ENCODE data around the gene UMODL1. TPM values are rescaled to one million over a fixed set of nuclear protein-coding genes. Genes with fewer than 3 reads are reported as not detected.

UMODL1 gene
- total and polyA plus RNA-seq, 2 of the 13 experiments (the other 11 are each of a cell fraction or from before 2014, with no cell fraction given) = not detected

GRCh38 chr21:42027822-42028765 lies 43.0 kb upstream of the UMODL1 start:
- no peak for TF ChIP-seq ZNF263 (CRISPR knock-in tag; IDR thresholded peaks at IDR 0.05)
- TF ChIP-seq ZNF264 (CRISPR knock-in tag; IDR thresholded peaks at IDR 0.05) = no peak
- no peak for TF ChIP-seq CERS6 (CRISPR knock-in tag; IDR thresholded peaks at IDR 0.05)
- no peak for TF ChIP-seq HOXA5 (CRISPR knock-in tag; IDR thresholded peaks at IDR 0.05)
- TF ChIP-seq ARNTL (CRISPR knock-in tag; IDR thresholded peaks at IDR 0.05) = no peak
- no peak for TF ChIP-seq FOSL1 (CRISPR knock-in tag; IDR thresholded peaks at IDR 0.05; ENCODE audit: borderline replicate concordance)
- no peak for TF ChIP-seq PAWR (CRISPR knock-in tag; IDR thresholded peaks at IDR 0.05; ENCODE audit: borderline replicate concordance)
- no peak for TF ChIP-seq ZNF674 (CRISPR knock-in tag; IDR thresholded peaks at IDR 0.05; ENCODE audit: low read depth)
- no peak for TF ChIP-seq ZNF296 (CRISPR knock-in tag; conservative IDR thresholded peaks at IDR 0.05)
- TF ChIP-seq NFE2L1 (CRISPR knock-in tag; IDR thresholded peaks at IDR 0.05; ENCODE audit: borderline replicate concordance) = no peak
- TF ChIP-seq MYC (CRISPR knock-in tag; IDR thresholded peaks at IDR 0.05; ENCODE audit: borderline replicate concordance) = no peak
- no peak for TF ChIP-seq KMT2A (CRISPR knock-in tag; IDR thresholded peaks at IDR 0.05)
- Histone ChIP-seq H3K4me1 (ENCODE audit: insufficient read depth, low read length) (no peaks in the 10 kb centered on the region), H3K27me3 (ENCODE audit: control insufficient read depth in 1 of 2, insufficient read depth in 2 of 2, low read length in 2 of 2) (peaks cover 6 to 44% of the 10 kb centered on the region in 2 experiments), H3K4me2 (ENCODE audit: low read depth, low read length) (no peak overlapping the region), H4K20me1 (ENCODE audit: insufficient read depth, low read length) (no peaks in the 10 kb centered on the region), H3K79me2 (ENCODE audit: insufficient read depth, low read length) (no peaks in the 10 kb centered on the region), H3K9ac (ENCODE audit: insufficient read depth, low read depth, low read length) (no peak overlapping the region), H3K27ac (ENCODE audit: extremely low read length, insufficient read depth, low read length) (no peak overlapping the region), H3K4me3 (replicated peaks in 1 of 3; ENCODE audit: insufficient read depth in 1 of 3, low read depth in 2 of 3, low read length in 3 of 3) (no peak overlapping the region), H3K36me3 (replicated peaks in 1 of 2; ENCODE audit: control insufficient read depth in 1 of 2, insufficient read depth in 2 of 2, low read length in 2 of 2) (no peaks in the 10 kb centered on the region), H3K9me3 (ENCODE audit: low read length) (no peaks in the 10 kb centered on the region), H2AFZ (ENCODE audit: low read length) (no peak overlapping the region)
- no peak for ATAC-seq
- POLR2A ChIA-PET = no interaction called here
- intact Hi-C loops (cut with micrococcal nuclease; ENCODE audit: unreplicated experiment) (no loop called here), in situ Hi-C loops (cut with HindIII; ENCODE audit: extremely low pct_ligation_motif_present, low pct_unique_long_range_greater_than_20kb) (no loop called here)
- WGBS (ENCODE audit: low lambda C conversion rate) = 68% methylated on average over 12 of the region's 26 CpGs
- CTCF ChIA-PET (ENCODE audit: low intra/inter-chr PET ratio, low total read pairs) = no interaction called here
- no peak for FAIRE-seq
- no TSS peak for BruUV-seq (replicated peaks)
- no peak for DNase-seq (ENCODE audit: low spot score)
